DND-41 (cell line): Measurements from ENCODE around the gene ADAMTS19.

Experiments
- ATAC-seq: fragments of 200-7000 bp; cut with Tn5 transposase; 3 replicates; pipeline ENCODE4 v1.9.1; 2021; ENCODE audit warnings: low read depth; ENCODE audit not compliant: insufficient read depth
- DNase-seq: peaks from one replicate; pipeline ENCODE4 v3.0.0-alpha.2; 2020
- H2AFZ ChIP-seq: 2 replicates; pipeline ENCODE4 v1.6.0; 2012; ENCODE audit warnings: low read depth, low read length
- H3K27ac ChIP-seq: 2 replicates; pipeline ENCODE4 v1.5.1; 2012; ENCODE audit warnings: low read length, inconsistent platforms
- H3K27me3 ChIP-seq: fragments of 200-600 bp; sonication (generic); 2 replicates; pipeline ENCODE4 v1.6.0; 2012; ENCODE audit warnings: low read length, mild to moderate bottlenecking, inconsistent platforms; ENCODE audit not compliant: insufficient read depth, poor library complexity
- H3K36me3 ChIP-seq: 2 replicates; pipeline ENCODE4 v1.5.1; 2012; ENCODE audit warnings: low read length, inconsistent platforms; ENCODE audit not compliant: insufficient read depth
- H3K4me1 ChIP-seq: 2 replicates; pipeline ENCODE4 v1.5.1; 2012; ENCODE audit warnings: mild to moderate bottlenecking, low read length; ENCODE audit not compliant: insufficient read depth
- H3K4me2 ChIP-seq: 2 replicates; pipeline ENCODE4 v1.6.0; 2012; ENCODE audit warnings: mild to moderate bottlenecking, moderate library complexity, low read length, inconsistent platforms; ENCODE audit not compliant: insufficient read depth
- H3K4me3 ChIP-seq, 2 experiments: fragments of 200-600 bp in 1 of 2; shearing (Covaris generic) in 1 of 2; 2 replicates each; pipeline ENCODE4 v1.5.1; 2012 to 2016; ENCODE audit warnings: inconsistent platforms in 2 of 2, low read length in 2 of 2, mild to moderate bottlenecking in 2 of 2, low read depth in 1 of 2, moderate library complexity in 1 of 2
- H3K79me2 ChIP-seq: 2 replicates; pipeline ENCODE4 v1.6.0; 2012; ENCODE audit warnings: low read length, inconsistent platforms; ENCODE audit not compliant: insufficient read depth
- H3K9ac ChIP-seq: 2 replicates; pipeline ENCODE4 v1.6.0; 2012; ENCODE audit warnings: low read depth, mild to moderate bottlenecking, inconsistent platforms, low read length, moderate library complexity
- H3K9me3 ChIP-seq: 2 replicates; pipeline ENCODE4 v1.5.1; 2012; ENCODE audit warnings: low read length, moderate library complexity, mild to moderate bottlenecking, inconsistent platforms; ENCODE audit not compliant: insufficient read depth, severe bottlenecking
- H4K20me1 ChIP-seq: 2 replicates; pipeline ENCODE4 v1.6.0; 2012; ENCODE audit warnings: low read length; ENCODE audit not compliant: insufficient read depth
- CTCF ChIP-seq: IDR thresholded peaks from 2 replicates; pipeline ENCODE4 v1.5.1; 2012; ENCODE audit warnings: borderline replicate concordance, low read length, moderate library complexity, mild to moderate bottlenecking; ENCODE audit not compliant: poor library complexity, severe bottlenecking; ENCODE audit errors: extremely low read depth
- EZH2 ChIP-seq: IDR thresholded peaks from 3 replicates; pipeline ENCODE4 v1.6.1; 2012; ENCODE audit warnings: borderline replicate concordance, low read depth, mild to moderate bottlenecking, moderate library complexity, low read length, inconsistent platforms; ENCODE audit not compliant: severe bottlenecking

ADAMTS19 gene

DNA sequence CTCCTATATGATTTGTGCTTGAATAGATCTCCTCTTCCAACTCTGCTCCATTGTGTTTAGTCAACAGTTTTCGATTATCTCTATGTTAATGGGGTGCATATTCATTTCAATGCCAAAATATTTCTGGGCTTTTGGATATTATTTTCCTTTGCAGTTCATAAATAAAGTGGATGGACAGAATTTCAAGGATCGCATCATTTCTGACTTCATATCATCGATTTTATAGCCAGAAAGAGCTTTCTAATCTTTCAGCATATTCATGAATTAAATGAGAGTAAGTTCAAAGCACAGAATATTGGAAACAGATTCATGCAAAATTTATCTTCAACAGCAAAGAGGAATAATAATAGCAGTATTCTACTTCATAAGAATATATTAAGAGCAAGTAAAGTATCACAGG is 227.8 kb downstream of the ADAMTS19 start:
- Histone ChIP-seq H4K20me1 (no peaks in the 10 kb centered on the region), H3K9me3 (no peaks in the 10 kb centered on the region), H3K79me2 (no peaks in the 10 kb centered on the region), H3K36me3 (no peaks in the 10 kb centered on the region), H3K4me1 (no peaks in the 10 kb centered on the region), H3K4me2 (no peak overlapping the region), H2AFZ (no peak overlapping the region), H3K27me3 (no peaks in the 10 kb centered on the region), H3K9ac (no peak overlapping the region), H3K4me3 (no peak overlapping the region), H3K27ac (no peak overlapping the region)
- TF ChIP-seq EZH2 (no peak), CTCF (no peak)
- DNase-seq (no peak), ATAC-seq (no peak)

- Histone ChIP-seq H3K27ac (no peak overlapping the region), H3K36me3 (no peaks in the 10 kb centered on the region), H3K27me3 (no peaks in the 10 kb centered on the region), H3K4me3 (no peak overlapping the region), H3K9ac (no peak overlapping the region), H3K9me3 (no peaks in the 10 kb centered on the region), H3K79me2 (no peaks in the 10 kb centered on the region), H4K20me1 (no peaks in the 10 kb centered on the region), H3K4me2 (no peak overlapping the region), H2AFZ (no peak overlapping the region), H3K4me1 (no peaks in the 10 kb centered on the region)
- no peak for DNase-seq
- no peak for ATAC-seq
- TF ChIP-seq CTCF (no peak), EZH2 (no peak)
These were observed 228.9 kb downstream of the ADAMTS19 start for GRCh38 chr5:129689045-129689444.

GRCh38 chr5:129691220-129691619 is 231.1 kb downstream of the ADAMTS19 start:
- ATAC-seq = no peak
- no peaks in the 10 kb centered on the region for H3K9me3 ChIP-seq
- no peaks in the 10 kb centered on the region for H3K27me3 ChIP-seq
- no peaks in the 10 kb centered on the region for H4K20me1 ChIP-seq
- H3K4me2 ChIP-seq = no peak overlapping the region
- no peak for DNase-seq
- no peak overlapping the region for H2AFZ ChIP-seq
- no peaks in the 10 kb centered on the region for H3K4me1 ChIP-seq
- no peaks in the 10 kb centered on the region for H3K36me3 ChIP-seq
- H3K27ac ChIP-seq = no peak overlapping the region
- no peak for TF ChIP-seq EZH2
- no peak for TF ChIP-seq CTCF
- H3K79me2 ChIP-seq = no peaks in the 10 kb centered on the region
- H3K9ac ChIP-seq = no peak overlapping the region
- H3K4me3 ChIP-seq = no peak overlapping the region

GRCh38 chr5:129696636-129697035 is 236.5 kb downstream of the ADAMTS19 start:
- Histone ChIP-seq H3K9me3 (no peaks in the 10 kb centered on the region), H3K27ac (no peak overlapping the region), H3K4me1 (no peaks in the 10 kb centered on the region), H3K4me2 (no peak overlapping the region), H3K36me3 (no peaks in the 10 kb centered on the region), H4K20me1 (no peaks in the 10 kb centered on the region), H3K79me2 (no peaks in the 10 kb centered on the region), H3K27me3 (no peaks in the 10 kb centered on the region), H3K4me3 (no peak overlapping the region), H2AFZ (no peak overlapping the region), H3K9ac (no peak overlapping the region)
- TF ChIP-seq CTCF = no peak
- TF ChIP-seq EZH2 = no peak
- DNase-seq (no peak), ATAC-seq (no peak)
